ENCODE data around the gene CDH23.

GRCh38 chr10:71687077-71687476 is 290.4 kb downstream of the CDH23 start:
- TF ChIP-seq CTCF (IDR thresholded peaks at IDR 0.05; ENCODE audit: poor library complexity) (no peak), EZH2 (IDR thresholded peaks at IDR 0.05; ENCODE audit: borderline replicate concordance) (no peak)
